SK-N-SH (cell line): ENCODE measurements around the gene CTCF.

Experiments used
- EP300 ChIP-seq, 2 experiments: IDR thresholded peaks; 2 replicates each; pipeline versions ENCODE4 v1.4.0 to v1.6.1; 2012; ENCODE audit warnings: borderline replicate concordance in 1 of 2, low read depth in 1 of 2, low read length in 1 of 2
- FOXJ3 ChIP-seq: sonication (generic); formaldehyde crosslinking; IDR thresholded peaks from 2 replicates; pipeline ENCODE4 v1.5.1; 2020; ENCODE audit warnings: mild to moderate bottlenecking, missing genetic modification reagents
- JUND ChIP-seq: IDR thresholded peaks from 2 replicates; pipeline ENCODE4 v1.4.0; 2012
- POLR2AphosphoS5 ChIP-seq: IDR thresholded peaks from 2 replicates; pipeline ENCODE4 v1.6.1; 2012; ENCODE audit warnings: low read depth, low read length
- TF ChIP-seq, protein P1 (sequence below): fragments of 200-600 bp; sonication (generic); IDR thresholded peaks from 2 replicates; pipeline ENCODE4 v1.6.1; 2017; ENCODE audit warnings: antibody characterized with exemption, mild to moderate bottlenecking, moderate library complexity

DNA sequence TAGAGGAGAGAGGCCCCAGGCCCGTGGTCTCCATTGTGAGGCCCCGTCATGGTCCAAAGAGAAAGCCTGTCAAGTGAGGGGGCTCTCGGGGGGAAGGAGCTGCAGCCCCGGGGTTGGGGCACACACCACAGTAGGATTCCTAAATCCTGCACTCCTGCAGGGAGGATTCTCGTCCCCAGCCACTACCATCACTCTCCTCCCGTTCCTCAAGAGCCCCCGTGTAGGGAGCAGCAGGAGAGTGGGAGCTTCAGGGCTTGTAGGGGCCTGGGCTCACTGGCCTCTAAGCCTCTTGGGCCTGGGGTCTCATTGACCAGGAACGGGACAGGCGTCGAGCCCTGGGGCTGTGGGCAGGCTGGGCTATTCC is 105.1 kb downstream of the CTCF start:
- no peak for TF ChIP-seq JUND
- TF ChIP-seq, protein P1, sequence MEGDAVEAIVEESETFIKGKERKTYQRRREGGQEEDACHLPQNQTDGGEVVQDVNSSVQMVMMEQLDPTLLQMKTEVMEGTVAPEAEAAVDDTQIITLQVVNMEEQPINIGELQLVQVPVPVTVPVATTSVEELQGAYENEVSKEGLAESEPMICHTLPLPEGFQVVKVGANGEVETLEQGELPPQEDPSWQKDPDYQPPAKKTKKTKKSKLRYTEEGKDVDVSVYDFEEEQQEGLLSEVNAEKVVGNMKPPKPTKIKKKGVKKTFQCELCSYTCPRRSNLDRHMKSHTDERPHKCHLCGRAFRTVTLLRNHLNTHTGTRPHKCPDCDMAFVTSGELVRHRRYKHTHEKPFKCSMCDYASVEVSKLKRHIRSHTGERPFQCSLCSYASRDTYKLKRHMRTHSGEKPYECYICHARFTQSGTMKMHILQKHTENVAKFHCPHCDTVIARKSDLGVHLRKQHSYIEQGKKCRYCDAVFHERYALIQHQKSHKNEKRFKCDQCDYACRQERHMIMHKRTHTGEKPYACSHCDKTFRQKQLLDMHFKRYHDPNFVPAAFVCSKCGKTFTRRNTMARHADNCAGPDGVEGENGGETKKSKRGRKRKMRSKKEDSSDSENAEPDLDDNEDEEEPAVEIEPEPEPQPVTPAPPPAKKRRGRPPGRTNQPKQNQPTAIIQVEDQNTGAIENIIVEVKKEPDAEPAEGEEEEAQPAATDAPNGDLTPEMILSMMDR, result no peak
- no peak for TF ChIP-seq POLR2AphosphoS5
- TF ChIP-seq FOXJ3, result no peak
- TF ChIP-seq EP300 (IDR thresholded peaks at IDR 0.05; ENCODE audit: borderline replicate concordance in 1 of 2, low read depth in 1 of 2, low read length in 1 of 2), result no peak
